ENCODE results near the gene ZBTB8A. TPM values are rescaled to one million over a fixed set of nuclear protein-coding genes. Genes with fewer than 3 reads are reported as not detected.

The ZBTB8A gene
- total RNA-seq, 1 experiment from 2014 or later, result 3.5 TPM

DNA sequence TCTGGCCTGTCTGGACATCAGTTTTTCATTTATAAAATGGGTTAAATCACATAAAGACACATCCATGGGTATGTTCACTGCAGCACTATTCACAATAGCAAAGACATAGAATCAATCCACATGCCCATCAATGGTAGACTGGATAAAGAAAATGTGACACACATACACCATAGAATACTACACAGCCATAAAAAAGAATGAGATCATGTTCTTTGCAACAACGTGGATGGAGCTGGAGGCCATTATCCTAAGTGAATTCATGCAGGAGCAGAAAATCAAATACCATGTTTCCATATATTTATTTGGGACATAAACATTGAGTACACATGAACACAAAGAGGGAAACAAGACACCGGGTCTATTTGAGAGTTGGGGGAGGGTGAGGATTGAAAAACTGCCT, 83.0 kb downstream of the ZBTB8A start:
- no peak for ATAC-seq
- H3K4me2 ChIP-seq (ENCODE audit: low read length), result no peak overlapping the region
- BruUV-seq (replicated peaks), result no TSS peak
- intact Hi-C loops (cut with micrococcal nuclease), result no loop called here
- H3F3A ChIP-seq (ENCODE audit: low read length, unreplicated experiment), result no peaks in the 10 kb centered on the region
- H3K27me3 ChIP-seq (ENCODE audit: low read length), result no peaks in the 10 kb centered on the region
- TF ChIP-seq EZH2 (IDR thresholded peaks at IDR 0.05; ENCODE audit: low read length, unreplicated experiment) (no peak), EZH2phosphoT487 (IDR thresholded peaks at IDR 0.05; ENCODE audit: borderline replicate concordance, low read length) (no peak)
- TF ChIP-seq, protein P1, sequence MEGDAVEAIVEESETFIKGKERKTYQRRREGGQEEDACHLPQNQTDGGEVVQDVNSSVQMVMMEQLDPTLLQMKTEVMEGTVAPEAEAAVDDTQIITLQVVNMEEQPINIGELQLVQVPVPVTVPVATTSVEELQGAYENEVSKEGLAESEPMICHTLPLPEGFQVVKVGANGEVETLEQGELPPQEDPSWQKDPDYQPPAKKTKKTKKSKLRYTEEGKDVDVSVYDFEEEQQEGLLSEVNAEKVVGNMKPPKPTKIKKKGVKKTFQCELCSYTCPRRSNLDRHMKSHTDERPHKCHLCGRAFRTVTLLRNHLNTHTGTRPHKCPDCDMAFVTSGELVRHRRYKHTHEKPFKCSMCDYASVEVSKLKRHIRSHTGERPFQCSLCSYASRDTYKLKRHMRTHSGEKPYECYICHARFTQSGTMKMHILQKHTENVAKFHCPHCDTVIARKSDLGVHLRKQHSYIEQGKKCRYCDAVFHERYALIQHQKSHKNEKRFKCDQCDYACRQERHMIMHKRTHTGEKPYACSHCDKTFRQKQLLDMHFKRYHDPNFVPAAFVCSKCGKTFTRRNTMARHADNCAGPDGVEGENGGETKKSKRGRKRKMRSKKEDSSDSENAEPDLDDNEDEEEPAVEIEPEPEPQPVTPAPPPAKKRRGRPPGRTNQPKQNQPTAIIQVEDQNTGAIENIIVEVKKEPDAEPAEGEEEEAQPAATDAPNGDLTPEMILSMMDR (conservative IDR thresholded peaks at IDR 0.05; ENCODE audit: low read depth, low read length), result no peak
- H3K9me3 ChIP-seq (ENCODE audit: low read length), result no peaks in the 10 kb centered on the region
- H3K4me3 ChIP-seq (ENCODE audit: low read length), result no peak overlapping the region
- POLR2A ChIA-PET (ENCODE audit: unreplicated experiment), result no interaction called here
- no peaks in the 10 kb centered on the region for H4K20me1 ChIP-seq (ENCODE audit: low read length)
- DNase-seq, result no peak
- H3K36me3 ChIP-seq (ENCODE audit: low read depth, low read length), result peaks cover under 1% of the 10 kb centered on the region
- CTCF ChIA-PET, result no interaction called here
- H2AFZ ChIP-seq (ENCODE audit: low read length), result no peak overlapping the region
- no peaks in the 10 kb centered on the region for H3K4me1 ChIP-seq (ENCODE audit: insufficient read depth, low read length)
- no peak overlapping the region for H3K27ac ChIP-seq (ENCODE audit: low read length)
- H3K9me2 ChIP-seq (replicated peaks; ENCODE audit: low read length), result no peaks in the 10 kb centered on the region
- no peaks in the 10 kb centered on the region for H3K79me2 ChIP-seq (ENCODE audit: low read length)
- no peak overlapping the region for H3K9ac ChIP-seq (ENCODE audit: low read length)

DNA sequence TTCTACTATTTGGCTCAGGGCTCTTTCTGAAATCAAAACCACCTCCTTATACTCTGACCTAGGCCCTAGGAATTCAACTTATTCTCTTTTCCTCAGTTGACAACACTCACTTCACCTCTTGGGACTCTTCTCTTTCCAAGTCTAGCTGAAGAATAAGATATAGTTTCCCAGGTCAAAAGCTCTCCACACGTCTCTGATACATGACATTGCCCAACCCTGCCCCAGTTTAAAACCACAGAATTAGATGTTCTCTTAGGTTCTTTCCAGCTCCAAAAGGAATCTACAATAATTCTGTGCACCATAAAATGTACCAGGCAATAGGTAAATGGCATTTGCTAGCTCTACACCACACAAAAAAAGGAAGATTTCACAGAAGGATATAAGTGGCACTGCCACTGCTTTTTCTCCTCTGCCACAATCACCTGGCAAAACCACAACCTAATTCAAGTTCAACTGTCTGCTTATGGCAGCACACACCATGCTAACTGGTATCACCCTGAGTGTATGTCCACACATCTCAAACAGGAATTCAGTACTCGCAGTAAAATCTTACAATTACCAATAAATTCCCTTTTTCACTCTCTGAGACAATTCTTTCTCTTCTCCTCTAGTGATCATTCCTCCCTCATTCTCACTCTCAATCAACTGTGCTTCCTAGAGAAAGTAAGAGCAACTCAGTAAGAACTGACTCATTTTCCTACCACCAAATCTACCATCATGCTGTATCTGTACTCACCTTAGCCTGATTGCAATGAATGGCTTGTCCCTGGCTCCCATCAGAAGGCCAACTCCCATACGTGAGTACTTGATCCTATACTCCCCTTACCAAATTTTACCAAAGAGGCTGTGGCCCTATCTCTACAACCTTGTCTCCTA, 83.8 kb downstream of the ZBTB8A start:
- Histone ChIP-seq H3K4me2 (ENCODE audit: low read length) (no peak overlapping the region), H3K9ac (ENCODE audit: low read length) (no peak overlapping the region), H4K20me1 (ENCODE audit: low read length) (no peaks in the 10 kb centered on the region), H3K9me3 (ENCODE audit: low read length) (no peaks in the 10 kb centered on the region), H3K9me2 (replicated peaks; ENCODE audit: low read length) (no peaks in the 10 kb centered on the region), H3K4me3 (ENCODE audit: low read length) (no peak overlapping the region), H3F3A (ENCODE audit: low read length, unreplicated experiment) (no peaks in the 10 kb centered on the region), H3K79me2 (ENCODE audit: low read length) (no peaks in the 10 kb centered on the region), H3K27ac (ENCODE audit: low read length) (no peak overlapping the region), H3K36me3 (ENCODE audit: low read depth, low read length) (peaks cover 3% of the 10 kb centered on the region), H3K27me3 (ENCODE audit: low read length) (no peaks in the 10 kb centered on the region), H2AFZ (ENCODE audit: low read length) (no peak overlapping the region), H3K4me1 (ENCODE audit: insufficient read depth, low read length) (no peaks in the 10 kb centered on the region)
- POLR2A ChIA-PET (ENCODE audit: unreplicated experiment), result no interaction called here
- intact Hi-C loops (cut with micrococcal nuclease), result no loop called here
- no peak for TF ChIP-seq EZH2 (IDR thresholded peaks at IDR 0.05; ENCODE audit: low read length, unreplicated experiment)
- TF ChIP-seq, protein P1 (conservative IDR thresholded peaks at IDR 0.05; ENCODE audit: low read depth, low read length), result no peak
- TF ChIP-seq EZH2phosphoT487 (IDR thresholded peaks at IDR 0.05; ENCODE audit: borderline replicate concordance, low read length), result no peak
- DNase-seq (no peak), ATAC-seq (no peak)
- CTCF ChIA-PET, result no interaction called here
- no TSS peak for BruUV-seq (replicated peaks)

DNA sequence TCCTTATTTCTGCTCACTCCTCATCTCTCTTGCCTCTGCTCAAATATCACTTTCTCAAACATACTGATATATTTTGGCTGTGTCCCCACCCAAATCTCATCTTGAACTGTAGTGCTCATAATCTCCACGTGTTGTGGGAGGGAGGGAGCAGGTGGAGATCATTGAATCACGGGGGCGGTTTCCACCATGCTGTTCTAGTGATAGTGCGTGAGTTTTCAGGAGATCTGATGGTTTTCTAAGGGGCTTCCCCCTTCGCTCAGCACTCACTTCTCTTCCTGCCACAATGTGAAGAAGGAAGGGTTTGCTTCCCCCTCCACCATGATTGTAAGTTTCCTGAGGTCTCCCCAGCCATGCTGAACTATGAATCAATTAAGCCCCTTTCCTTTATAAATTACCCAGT, 84.5 kb downstream of the ZBTB8A start:
- Histone ChIP-seq H3K27ac (ENCODE audit: low read length) (no peak overlapping the region), H3K79me2 (ENCODE audit: low read length) (no peaks in the 10 kb centered on the region), H4K20me1 (ENCODE audit: low read length) (no peaks in the 10 kb centered on the region), H3K27me3 (ENCODE audit: low read length) (no peaks in the 10 kb centered on the region), H3K9ac (ENCODE audit: low read length) (no peak overlapping the region), H3K4me2 (ENCODE audit: low read length) (no peak overlapping the region), H3K4me1 (ENCODE audit: insufficient read depth, low read length) (no peaks in the 10 kb centered on the region), H3K9me2 (replicated peaks; ENCODE audit: low read length) (no peaks in the 10 kb centered on the region), H3K4me3 (ENCODE audit: low read length) (no peak overlapping the region), H3F3A (ENCODE audit: low read length, unreplicated experiment) (no peaks in the 10 kb centered on the region), H3K36me3 (ENCODE audit: low read depth, low read length) (peaks cover 5% of the 10 kb centered on the region), H2AFZ (ENCODE audit: low read length) (no peak overlapping the region), H3K9me3 (ENCODE audit: low read length) (no peaks in the 10 kb centered on the region)
- intact Hi-C loops (cut with micrococcal nuclease), result no loop called here
- no TSS peak for BruUV-seq (replicated peaks)
- CTCF ChIA-PET, result no interaction called here
- POLR2A ChIA-PET (ENCODE audit: unreplicated experiment), result no interaction called here
- ATAC-seq (no peak), DNase-seq (no peak)
- TF ChIP-seq, protein P1 (conservative IDR thresholded peaks at IDR 0.05; ENCODE audit: low read depth, low read length), result no peak
- no peak for TF ChIP-seq EZH2phosphoT487 (IDR thresholded peaks at IDR 0.05; ENCODE audit: borderline replicate concordance, low read length)
- TF ChIP-seq EZH2 (IDR thresholded peaks at IDR 0.05; ENCODE audit: low read length, unreplicated experiment), result no peak
